Epidermal melanocyte (primary cell): Measurements from ENCODE around the gene SLC51B.
"Not testable (repeated sequence)": the region's sequence is repeated elsewhere in the genome, so short reads cannot be mapped to it uniquely, and the experiment has no call there.

ENCODE experiments used
- DNase-seq: peaks from one replicate; pipeline ENCODE4 v3.0.0; 2011; ENCODE audit warnings: low spot score; ENCODE audit not compliant: insufficient read length

Gene SLC51B

DNA sequence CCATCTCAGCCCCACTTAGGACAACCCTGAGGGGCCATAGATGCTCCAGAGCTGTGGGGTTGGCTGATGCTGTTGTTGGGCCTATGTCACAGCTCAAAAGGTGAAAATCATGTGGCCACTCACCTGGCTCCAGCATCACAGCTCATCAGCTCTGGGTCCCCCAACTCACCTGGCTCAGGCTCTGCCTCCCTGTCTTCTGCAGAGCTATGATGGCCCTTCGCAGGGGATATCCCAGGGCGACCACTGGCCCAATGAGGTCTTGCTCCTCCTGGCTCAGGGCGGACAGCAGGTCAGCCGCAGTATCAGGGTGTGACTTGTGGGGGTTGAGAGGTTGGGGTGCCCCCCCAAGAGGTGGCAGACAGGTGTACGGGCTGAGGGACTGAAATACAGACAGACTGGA lies 54.1 kb downstream of the SLC51B start:
- DNase-seq: no peak

- DNase-seq: not testable (repeated sequence)
Observed at GRCh38 chr15:65099801-65100200, 54.6 kb downstream of the SLC51B start.

GRCh38 chr15:65100442-65100841 lies 55.3 kb downstream of the SLC51B start:
- DNase-seq: no peak

DNA sequence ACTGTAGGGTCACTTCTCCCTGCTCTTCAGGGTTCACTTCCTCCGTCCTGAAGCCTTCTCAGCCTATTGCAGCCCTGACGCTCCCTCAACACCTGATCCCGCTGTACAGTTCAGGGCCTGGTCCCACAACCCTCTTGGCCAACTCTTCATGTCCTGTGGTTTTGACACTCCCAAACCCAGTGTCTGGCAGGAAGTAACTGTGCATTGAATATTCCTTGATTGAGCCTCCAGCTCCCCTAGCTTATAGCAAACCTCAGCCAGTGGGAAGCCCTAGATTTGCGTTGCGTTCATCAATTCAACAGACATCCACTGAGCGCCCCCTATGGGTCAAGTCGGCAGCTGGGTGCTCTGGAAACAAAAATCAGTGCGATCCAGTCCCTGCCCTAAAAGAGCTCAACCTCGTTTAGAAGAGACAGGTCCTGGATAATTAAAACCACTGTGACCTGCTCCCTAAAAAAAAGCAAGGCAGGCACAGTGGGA lies 56.3 kb downstream of the SLC51B start:
- peak; percentile 55 for DNase-seq

GRCh38 chr15:65101891-65102708 lies 56.9 kb downstream of the SLC51B start:
- no peak for DNase-seq

GRCh38 chr15:65102912-65103311 lies 57.7 kb downstream of the SLC51B start:
- no peak for DNase-seq
